ENCODE results near the gene S100A10. TPM values are rescaled to one million over a fixed set of nuclear protein-coding genes. Genes with fewer than 3 reads are reported as not detected.

Gene S100A10
- total RNA-seq, 1 donor from 2014 or later: 1,257 TPM

Other genes with a start within 250 kb of the S100A10 start
- gene MRPL9, start 230.4 kb downstream of the S100A10 start, total RNA-seq: 58.5 and 70.0 TPM in 2 replicates
- gene TDRKH, start 203.4 kb downstream of the S100A10 start, total RNA-seq: 6.7 and 7.5 TPM in 2 replicates
- not detected in 2 replicates for gene LINGO4, start 188.4 kb downstream of the S100A10 start, total RNA-seq
- not detected in 2 replicates for gene RORC, start 162.1 kb downstream of the S100A10 start, total RNA-seq
- gene C2CD4D, start 154.0 kb downstream of the S100A10 start, total RNA-seq: 0.16 and 0.22 TPM in 2 replicates
- not detected in 2 replicates for gene THEM5, start 140.1 kb downstream of the S100A10 start, total RNA-seq
- 15.7 and 17.5 TPM in 2 replicates for gene THEM4, start 84.3 kb downstream of the S100A10 start, total RNA-seq
- 1,415 and 1,482 TPM in 2 replicates for gene S100A11, start 43.1 kb upstream of the S100A10 start, total RNA-seq
- not detected in 2 replicates for gene TCHHL1, start 95.2 kb upstream of the S100A10 start, total RNA-seq
- 0.70 and 0.86 TPM in 2 replicates for gene TCHH, start 121.6 kb upstream of the S100A10 start, total RNA-seq
- gene RPTN, start 165.4 kb upstream of the S100A10 start, total RNA-seq: 0.07 and 0.09 TPM in 2 replicates
- gene HRNR, start 230.3 kb upstream of the S100A10 start, total RNA-seq: not detected in 2 replicates

Measured in astrocyte (in vitro differentiated cells and primary cell).